ENCODE results near the gene FAM241A.
"Not testable (repeated sequence)": the region's sequence is repeated elsewhere in the genome, so short reads cannot be mapped to it uniquely, and the experiment has no call there.

- not testable (repeated sequence) for TF ChIP-seq EZH2 (IDR thresholded peaks at IDR 0.05; ENCODE audit: borderline replicate concordance, low read length); CTCF (IDR thresholded peaks at IDR 0.05; ENCODE audit: low read length)
Measured at GRCh38 chr4:112178741-112179140, 33.5 kb downstream of the FAM241A start.

All from OCI-LY1 (cell line).